HEK293T (cell line): ENCODE data around the gene TMEM181.

Experiments used
- ARNT ChIP-seq: fragments of 450-650 bp; IDR thresholded peaks from 2 replicates; pipeline ENCODE4 v1.6.1; 2017; ENCODE audit warnings: mild to moderate bottlenecking
- ELF4 ChIP-seq: fragments of 450-650 bp; IDR thresholded peaks from 2 replicates; pipeline ENCODE4 v1.6.1; 2017; ENCODE audit warnings: antibody characterized with exemption
- FOXA1 ChIP-seq: fragments of 450-650 bp; IDR thresholded peaks from 2 replicates; pipeline ENCODE4 v1.6.1; 2016; ENCODE audit warnings: mild to moderate bottlenecking
- FOXK2 ChIP-seq: fragments of 450-650 bp; IDR thresholded peaks from 2 replicates; pipeline ENCODE4 v1.6.1; 2016; ENCODE audit warnings: mild to moderate bottlenecking
- FOXM1 ChIP-seq: fragments of 450-650 bp; IDR thresholded peaks from 2 replicates; pipeline ENCODE4 v1.6.1; 2017; ENCODE audit warnings: mild to moderate bottlenecking, borderline replicate concordance
- HDGF ChIP-seq: fragments of 450-650 bp; IDR thresholded peaks from 2 replicates; pipeline ENCODE4 v1.6.1; 2017; ENCODE audit warnings: antibody characterized with exemption, borderline replicate concordance
- L3MBTL2 ChIP-seq: fragments of 450-650 bp; conservative IDR thresholded peaks from 2 replicates; pipeline ENCODE4 v1.6.1; 2016; ENCODE audit warnings: mild to moderate bottlenecking
- SP1 ChIP-seq: fragments of 450-650 bp; IDR thresholded peaks from 2 replicates; pipeline ENCODE4 v1.6.1; 2017
- SUZ12 ChIP-seq: fragments of 450-650 bp; IDR thresholded peaks from 2 replicates; pipeline ENCODE4 v1.6.1; 2016; ENCODE audit warnings: mild to moderate bottlenecking
- TARDBP ChIP-seq: fragments of 450-650 bp; IDR thresholded peaks from 2 replicates; pipeline ENCODE4 v1.6.1; 2016

- TF ChIP-seq FOXK2 = no peak
- no peak for TF ChIP-seq TARDBP
- TF ChIP-seq ARNT = no peak
- TF ChIP-seq FOXA1 = no peak
- no peak for TF ChIP-seq HDGF
- TF ChIP-seq L3MBTL2 = no peak
- TF ChIP-seq SP1 = no peak
- no peak for TF ChIP-seq ELF4
- TF ChIP-seq FOXM1 = no peak
- TF ChIP-seq SUZ12 = no peak
Observed at GRCh38 chr6:158627168-158627939, 67.5 kb downstream of the TMEM181 start.
